ENCODE results near the gene ABLIM3.

The ABLIM3 gene

DNA sequence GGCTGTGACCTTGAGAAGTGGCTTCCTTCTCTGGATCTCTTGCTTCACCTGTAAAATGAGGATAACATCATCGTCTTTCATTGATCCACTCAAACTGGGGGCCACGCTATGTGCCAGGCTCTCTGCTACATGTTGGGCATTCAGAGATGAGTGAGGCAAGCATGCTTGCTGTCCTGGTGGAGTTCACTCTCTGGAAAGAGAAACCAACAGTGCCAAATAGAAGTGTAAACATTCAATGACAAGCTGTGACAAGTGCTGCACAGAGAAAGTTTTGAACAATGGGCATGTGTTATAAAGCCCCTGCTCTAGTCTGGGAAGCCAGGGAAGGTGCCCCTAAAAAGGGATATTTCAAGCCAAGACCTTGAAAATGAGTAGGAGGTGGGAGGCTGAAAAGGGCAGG lies 79.5 kb downstream of the ABLIM3 start:
- DNase-seq: no peak

DNA sequence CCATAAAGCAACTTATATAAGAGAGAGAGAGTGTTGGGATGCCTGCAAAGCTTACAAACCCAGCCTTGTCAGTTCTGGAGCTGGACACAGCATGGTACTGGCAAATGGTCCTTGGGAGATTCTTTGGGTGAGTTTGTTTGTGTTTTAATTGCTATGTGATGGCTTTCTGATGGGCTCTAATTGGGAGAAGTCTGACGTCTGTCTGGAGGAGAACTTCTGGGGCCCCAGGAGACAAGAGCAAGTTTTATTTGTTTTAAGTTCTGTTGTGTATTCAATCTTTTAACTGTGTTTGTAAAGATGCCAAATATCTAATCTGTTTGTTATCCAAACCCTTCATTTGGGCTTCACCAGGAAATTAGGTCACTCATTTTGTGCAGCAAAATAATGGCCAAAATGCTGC lies 80.0 kb downstream of the ABLIM3 start:
- no peak for DNase-seq

DNA sequence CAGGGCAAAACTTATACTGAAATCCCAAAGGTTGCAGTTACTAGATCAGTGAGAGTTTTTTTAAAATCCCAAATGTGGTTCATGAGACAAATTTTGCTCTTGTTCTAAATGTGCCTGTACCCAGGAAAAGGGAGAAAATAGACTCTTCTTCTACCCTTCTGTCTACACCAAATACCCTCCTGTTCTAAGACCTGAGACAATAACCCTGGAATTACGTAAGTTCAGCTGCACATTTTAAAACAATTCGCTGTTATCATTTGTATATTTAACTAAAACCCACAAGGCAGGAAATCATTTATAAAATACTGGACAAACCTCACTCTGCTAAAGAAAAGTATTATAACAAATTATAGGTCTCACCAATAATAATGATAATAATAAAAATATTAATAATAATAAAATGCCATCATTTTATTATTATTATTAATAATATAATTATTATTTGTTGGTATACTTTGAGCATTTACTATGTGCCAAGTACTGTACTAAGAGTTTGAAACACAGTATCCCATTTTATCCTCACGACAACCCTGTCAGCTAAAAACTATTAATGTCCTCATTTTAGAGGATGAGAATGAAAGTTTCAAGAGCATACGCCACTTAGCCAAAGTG lies 80.5 kb downstream of the ABLIM3 start:
- DNase-seq: no peak

DNA sequence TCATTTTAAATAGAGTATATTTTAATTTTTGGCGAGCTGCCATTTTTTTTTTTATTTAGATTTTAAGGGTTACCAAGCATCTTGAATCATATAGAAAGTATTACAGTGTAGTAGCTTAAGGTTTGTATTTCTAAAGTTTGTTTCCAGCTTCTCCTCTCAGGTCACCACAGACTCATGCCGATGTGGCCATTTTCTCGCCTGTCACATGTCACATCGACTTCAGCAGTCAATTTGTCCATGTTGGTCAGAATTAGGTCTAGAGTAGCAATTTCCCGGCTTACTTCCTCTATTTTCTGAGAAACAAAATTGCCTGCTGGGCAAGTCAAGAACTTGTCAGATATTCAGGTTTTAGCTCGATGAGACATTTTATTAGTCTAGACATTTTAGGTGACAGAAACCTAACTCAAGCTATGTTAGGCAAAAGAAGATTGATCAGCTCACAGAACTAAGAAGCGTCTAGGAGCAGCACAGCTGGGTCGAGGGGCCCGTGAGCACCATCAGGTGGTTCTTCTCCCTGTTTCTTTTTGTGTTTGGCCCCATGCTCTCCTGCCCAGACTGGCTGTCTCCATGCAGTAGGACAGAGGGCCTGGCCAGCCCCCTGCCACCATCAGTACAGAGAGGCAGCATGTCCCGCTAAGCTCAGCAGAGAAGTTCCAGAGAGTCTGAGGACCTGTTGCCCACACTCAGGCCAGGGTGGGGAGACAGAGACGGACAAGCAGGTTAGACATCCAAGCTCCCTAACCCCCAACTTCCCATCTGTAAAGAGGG lies 82.0 kb downstream of the ABLIM3 start:
- DNase-seq: no peak

DNA sequence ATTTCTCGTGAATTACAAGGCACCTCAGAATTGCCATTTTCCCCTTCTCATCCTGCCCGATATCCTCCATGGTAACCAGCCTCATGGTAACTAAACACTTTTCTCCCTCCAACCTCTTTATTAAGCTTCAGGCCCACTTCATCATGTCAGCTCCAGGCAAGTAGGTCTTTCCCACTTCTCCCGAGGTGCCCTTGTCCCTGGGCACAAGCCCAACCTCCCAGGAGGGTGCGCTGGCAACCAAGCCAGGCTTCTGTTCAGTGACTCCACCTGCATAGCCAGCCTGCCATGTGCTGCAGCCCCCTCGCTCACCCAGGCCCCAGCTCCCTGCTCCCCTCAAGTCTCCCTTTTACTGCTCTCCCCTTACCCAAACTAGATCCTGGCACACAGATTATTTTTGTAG lies 83.0 kb downstream of the ABLIM3 start:
- no peak for DNase-seq

DNA sequence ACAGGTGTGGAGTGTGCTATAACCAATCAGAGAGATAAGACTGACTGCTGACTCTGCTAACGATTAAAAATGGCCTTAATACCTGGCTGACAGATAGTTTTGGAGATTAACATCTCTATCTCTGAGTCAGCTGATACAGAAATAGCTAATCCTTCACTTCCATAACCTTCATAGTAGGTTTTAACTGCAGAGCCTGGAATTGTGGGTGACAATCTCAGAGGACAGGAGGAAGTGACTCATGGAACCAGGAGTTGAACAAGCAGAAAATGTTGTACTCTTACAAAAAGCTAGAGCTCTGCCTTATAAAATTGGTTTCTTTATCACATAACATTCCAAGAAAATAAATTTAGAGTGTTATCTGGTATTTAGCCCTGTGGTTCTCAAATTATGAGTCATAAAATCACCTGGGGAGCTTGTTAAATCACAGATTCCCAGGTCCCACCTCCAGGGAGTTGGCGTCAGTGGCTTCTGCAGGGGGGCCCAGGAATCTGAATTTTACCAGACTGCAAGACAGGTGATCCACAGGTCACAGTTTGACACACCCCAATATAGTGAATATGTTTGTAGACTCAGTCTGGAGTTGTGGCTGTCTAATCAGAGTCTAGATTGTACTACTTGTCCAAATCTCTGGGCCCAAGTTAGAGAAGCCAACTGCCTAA lies 86.0 kb downstream of the ABLIM3 start:
- no peak for DNase-seq

DNA sequence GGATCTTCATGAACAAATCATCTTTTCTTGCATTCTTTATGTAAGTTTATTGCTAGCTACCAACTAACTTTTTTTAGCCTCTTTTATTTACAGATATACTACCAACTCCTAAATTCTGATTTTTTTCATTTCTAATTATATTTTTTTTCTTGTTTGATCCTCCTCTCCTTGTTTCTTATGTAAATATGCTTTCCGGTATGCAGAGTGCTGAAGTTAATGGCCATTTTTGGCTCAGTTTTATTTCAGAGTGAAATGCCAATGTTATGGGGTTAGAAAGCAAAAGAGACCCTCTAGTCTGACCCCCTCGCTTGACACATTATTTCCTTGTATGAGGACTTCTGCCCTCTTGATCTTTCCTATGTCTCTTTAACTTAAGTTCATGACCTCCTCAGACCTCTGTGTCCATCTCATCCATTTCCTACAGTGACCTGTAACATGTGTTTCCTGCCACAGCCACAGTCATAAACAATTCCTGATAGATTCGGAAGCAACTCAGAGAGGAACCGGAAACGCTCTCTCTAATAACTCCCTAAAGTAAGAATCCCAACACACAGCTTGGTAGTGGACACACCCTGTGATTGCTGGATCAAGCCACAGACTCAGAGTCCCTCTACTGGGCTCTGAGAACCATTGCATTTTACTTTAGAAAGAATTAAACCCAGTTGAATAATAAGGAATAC lies 87.5 kb downstream of the ABLIM3 start:
- peak; percentile 36 to 80 for DNase-seq

DNA sequence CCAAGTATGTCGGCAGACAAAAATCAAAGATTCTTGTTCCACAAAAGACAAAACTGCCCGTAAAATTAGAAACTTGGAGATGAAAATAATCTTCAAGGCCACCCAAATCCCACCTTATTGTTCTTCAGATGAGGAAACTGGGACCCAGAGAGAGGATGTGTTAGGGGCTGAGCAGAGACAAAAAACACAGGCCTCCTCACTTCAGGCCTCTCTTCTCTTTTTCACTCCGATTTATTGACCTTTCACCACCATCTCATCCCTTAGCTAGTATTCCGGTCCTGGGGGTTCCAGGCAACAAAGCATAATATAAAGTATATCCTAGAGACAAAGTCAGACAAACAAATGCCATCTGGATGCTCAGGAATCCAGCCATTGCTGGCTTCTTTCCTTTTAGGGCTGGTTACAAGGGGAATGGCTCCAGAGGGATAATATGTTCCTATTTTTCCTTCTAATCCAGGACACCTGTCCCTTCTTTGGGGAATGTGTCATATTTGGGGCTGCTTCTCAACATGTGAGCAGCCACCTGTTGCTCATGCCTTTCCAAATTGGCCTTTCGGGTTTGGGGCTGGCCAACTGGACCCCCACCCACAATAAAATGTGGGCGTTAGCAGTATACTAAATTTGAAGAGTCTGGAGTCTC lies 88.1 kb downstream of the ABLIM3 start:
- DNase-seq: no peak

DNA sequence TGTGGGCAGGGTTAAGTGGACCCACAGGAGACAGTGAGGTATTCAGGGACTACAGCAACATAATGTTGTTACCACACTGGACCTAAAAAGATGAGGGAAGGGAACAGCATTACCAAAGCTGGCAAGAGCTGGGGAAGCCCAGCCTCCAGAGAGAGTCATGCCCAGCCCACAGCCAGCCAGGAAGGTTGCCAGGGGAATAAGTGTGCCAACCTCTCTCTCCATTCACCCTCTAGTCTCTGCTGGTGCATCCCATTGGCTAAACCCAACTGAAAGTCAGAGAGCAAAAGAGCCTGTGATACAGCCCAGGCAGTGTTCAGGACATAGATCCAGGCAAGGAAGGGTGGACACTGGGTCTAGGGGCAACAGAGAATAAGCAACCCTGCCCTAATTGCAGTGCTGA lies 94.5 kb downstream of the ABLIM3 start:
- DNase-seq: no peak

DNA sequence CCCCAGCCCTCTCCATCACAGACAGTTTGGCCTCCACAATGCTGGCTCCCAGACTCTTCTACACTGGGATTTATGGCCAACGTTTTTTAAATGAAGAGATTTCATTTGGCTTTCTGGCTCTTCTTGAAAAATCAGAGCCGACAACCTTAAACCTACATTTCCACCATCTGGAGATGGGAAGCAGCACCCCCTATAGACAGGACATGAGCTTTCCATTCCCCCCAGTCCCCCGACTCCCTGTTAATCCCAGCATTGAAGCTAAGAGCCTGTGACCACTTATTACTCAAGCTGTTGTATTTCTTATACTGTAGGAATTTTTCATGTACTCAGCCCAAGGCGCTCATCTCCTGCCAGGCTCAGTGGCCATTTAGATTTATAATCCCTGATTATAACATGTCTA lies 96.4 kb downstream of the ABLIM3 start:
- DNase-seq: peak; percentile 33 to 65

DNA sequence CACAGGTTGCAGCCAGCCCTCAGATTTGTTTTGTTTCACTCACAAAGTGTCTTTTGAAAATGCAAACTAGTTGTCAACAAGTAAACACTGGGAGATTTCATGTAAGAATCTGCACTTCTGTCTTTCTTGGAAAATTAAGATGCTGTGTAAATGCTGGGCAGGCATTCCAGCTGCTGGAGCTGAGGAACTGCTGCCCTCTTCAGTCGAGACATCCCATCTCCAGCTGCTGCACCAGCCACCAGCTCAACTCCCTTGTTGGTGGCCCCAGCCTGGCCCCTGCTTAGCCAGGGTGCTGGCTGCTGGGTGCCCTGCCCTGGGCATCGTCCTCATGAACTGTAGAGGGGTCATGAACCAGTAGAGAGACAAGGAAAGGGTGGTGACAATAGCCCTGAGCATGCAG lies 97.2 kb downstream of the ABLIM3 start:
- DNase-seq: no peak

DNA sequence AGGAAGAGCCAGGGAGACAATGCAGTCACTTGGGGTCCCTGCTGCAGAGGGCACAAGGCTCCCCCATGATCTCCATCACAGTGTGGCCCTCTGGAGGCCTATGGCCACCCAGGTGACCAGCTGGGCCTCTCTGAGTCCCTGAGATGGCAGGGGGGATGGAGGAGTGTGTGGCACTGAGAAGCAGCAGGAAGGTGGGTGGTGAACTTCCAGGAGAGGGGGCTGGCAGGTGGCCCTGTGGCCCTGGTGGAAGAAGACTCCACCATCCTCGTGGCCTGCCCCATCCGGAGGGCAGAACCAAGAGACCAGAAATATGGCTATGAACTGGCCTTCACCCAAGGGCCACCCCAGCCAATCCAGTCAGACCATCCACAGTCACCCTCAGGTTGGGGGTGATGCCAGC lies 98.6 kb downstream of the ABLIM3 start:
- DNase-seq: no peak

DNA sequence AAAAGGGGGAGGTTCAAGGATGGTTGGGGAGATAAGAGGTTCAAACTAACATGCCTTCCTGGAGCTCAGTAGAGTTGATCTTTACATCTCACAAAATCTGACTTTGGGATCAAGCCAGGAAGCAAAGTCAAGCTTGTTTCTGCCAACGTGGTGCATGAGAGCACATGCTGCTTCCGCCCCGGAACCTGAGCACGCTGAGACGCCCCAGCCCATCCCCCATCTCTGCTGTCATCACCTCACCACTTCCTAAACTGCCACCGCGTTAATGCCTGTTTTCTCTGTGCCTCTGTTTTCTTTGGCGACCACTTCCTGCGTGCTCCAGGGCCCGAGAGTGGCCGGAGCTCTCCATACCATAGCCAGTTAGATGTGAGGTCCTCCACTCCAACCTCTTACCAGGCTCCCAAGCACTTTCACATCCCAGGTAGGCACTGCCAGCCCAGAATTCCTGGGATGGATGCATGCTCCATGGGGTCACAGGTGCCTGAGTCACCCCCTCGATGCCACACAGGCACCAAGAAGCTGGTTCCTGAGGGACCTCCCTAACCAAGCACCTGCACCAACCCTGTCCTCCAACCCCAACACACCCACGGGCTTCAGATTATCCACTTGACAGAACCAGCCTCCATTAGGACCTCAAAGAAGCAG lies 99.2 kb downstream of the ABLIM3 start:
- DNase-seq: no peak

DNA sequence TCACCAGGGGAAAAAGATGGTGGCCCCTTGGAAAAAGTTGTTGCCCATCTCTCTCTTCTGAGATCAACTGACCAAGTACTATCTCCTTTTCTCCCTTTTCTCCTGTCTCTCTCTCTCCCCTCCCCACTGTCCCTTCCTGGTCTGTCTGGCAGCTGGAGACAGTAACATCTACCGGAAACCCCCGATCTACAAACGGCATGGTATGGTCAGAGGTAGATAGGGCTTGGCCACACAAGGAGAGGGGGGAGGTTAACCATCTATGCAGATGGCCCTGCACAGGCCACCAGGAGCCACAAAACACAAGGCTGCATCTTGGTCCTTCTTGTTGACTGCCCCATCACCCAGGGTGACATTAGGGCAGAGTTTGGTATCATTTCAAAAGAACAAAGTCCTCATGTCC lies 101.0 kb downstream of the ABLIM3 start:
- DNase-seq: no peak

DNA sequence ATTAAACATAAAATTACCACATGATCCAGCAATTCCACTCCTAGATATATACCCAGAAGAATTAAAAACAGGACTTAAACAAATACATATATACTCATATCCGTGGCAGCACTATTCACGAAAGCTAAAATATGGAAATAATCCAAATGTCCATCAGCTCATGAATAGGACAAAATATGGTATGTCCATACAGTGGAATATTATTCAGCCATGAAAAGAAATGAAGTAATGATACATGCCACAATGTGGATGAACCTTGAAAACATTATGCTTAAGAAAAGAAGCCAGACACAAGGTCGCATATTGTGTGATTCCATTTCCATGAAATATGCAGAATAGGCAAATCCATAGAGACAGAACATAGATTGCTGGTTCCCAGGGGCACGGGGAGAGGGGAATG lies 105.6 kb downstream of the ABLIM3 start:
- DNase-seq: no peak

DNA sequence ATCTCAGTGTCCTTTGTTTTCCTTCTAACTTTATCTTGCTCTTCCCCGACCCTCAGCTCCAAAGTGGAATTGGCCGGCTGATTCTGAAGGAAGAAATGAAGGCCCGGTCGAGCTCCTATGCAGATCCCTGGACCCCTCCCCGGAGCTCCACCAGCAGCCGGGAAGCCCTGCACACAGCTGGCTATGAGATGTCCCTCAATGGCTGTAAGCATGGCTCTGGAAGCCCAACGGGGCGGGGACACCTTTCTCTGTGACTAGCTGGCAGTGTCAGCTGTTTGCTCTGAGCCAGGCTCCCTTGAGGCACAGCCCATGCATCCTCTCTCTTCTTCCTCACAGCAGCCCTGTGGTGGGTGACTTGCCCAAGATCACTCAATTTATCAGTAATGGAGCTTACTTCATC lies 106.4 kb downstream of the ABLIM3 start:
- DNase-seq: no peak

DNA sequence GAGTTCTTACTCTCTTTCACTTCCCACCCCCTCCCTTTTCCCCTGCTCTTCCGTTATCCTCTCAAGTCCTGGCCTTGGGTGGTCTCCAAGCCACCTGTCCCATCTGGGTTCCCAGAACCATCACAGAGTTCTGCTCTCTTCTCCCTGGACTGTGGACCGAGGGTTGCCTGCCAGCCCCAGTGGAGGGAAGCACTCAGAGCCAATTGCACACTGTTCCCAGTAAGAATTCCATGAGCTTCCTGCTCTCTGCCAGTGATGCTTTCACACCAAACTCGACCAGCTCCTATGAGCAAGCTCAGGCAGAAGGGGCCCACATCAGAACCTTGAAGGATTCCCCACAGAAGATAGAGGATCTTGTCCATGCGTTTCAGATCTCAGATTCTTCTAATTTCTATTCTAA lies 110.3 kb downstream of the ABLIM3 start:
- no peak for DNase-seq

DNA sequence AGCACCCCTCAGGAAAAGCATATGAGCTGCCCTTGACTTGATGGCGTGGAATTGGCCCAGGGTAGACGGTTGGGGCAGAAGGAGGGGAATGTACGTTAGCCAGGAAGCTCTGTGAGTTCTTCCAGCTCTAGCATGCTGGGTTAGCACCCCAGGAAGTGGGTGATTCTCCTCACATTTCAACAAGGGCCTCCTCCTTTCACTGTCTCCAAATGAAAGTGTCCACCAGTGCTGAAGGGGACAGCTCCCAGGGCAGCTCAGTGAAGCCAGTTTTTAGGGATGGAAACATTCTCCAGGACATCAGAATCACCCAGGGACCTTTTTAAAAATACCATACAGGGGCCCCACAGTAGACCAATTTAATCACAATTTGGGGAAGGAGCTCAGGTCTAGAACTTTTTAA lies 113.2 kb downstream of the ABLIM3 start:
- DNase-seq: no peak

DNA sequence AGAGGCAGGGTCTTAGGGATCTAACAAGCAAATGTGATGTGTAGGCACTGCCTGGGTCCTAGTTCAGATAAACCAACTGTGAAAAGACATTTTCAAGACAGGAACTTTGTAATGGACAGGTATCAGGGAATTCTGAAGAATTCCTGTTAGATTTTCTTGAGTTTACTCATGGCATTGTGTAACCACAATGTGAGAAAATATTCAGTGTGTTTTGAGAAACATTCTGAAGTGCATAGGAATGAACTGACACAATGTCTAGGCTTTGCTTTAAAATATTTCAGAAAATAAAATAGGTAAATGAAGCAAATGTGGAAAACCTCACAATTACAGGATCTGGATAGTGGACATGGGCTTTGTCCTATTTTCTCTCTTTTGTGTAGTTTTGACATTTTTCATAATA lies 115.2 kb downstream of the ABLIM3 start:
- no peak for DNase-seq

DNA sequence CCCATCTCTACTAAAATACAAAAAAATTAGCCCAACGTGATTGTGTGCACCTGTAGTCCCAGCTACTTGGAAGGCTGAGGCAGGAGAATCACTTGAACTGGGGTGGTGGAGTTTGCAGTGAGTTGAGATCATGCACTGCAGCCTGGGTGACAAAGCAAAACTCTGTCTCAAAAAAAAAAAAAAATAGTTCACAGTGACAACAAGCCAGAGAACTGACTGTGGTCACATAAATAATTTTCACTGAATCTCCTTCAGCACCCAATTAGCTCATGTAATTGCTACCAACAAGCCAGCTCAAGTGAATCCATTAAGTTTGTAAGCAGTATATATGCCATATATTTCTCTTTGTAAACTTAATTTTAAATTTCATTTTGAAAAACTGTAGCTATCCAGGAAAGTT lies 115.8 kb downstream of the ABLIM3 start:
- no peak for DNase-seq

DNA sequence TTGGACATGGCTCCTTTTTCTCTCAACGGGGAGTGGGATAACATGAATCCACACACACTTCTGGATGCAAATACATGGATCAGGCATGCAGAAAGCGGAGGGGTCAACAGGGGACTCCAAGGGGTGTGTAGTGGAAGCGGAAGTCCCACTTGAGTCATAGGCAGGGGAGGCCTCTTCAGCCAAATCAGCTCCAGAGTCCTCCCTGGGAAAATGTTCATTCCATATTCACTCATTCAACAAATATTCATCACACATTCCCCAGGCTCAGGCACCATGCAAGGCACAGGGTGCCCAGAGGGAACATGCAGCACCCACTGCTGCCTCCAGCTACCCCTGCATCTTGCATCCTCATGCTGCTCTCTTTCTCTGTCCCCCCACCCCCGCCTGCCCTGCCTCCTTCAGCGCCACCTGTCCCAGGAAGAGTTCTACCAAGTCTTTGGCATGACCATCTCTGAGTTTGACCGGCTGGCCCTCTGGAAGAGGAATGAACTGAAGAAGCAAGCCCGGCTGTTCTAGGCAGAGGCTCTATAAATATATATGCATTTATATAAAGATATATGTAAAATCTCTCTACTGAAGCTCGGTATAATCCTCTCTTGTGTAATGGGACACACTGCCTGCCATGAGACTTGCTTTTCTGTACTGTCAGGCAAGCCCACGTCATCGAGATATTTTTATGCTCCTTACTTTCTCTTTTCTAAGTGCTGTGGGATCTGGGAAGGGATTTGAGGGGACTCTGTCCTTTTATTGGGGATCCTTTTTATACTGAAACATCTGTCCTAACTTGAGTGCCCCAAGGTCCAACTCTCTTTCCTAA lies 116.8 kb downstream of the ABLIM3 start:
- no peak for DNase-seq

DNA sequence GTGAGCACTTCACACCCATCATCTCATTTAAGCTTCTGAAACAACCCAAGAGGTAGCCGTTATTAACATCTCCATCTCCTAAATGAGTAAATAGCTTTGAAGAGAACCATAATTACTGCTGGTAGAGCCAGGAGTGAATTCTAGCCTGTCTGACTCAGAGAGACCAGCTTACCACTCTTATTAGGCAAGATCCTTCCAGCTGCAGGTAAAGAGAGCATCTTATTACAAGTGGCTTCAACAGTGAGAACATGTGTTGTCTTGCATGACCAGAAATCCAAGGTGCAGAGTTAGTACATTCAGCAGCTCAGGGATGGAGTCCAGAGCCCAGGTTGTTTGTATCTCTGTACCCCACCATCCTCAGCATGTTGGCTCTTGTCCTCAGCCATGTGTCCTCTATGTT lies 119.5 kb downstream of the ABLIM3 start:
- no peak for DNase-seq

All from NCI-H524 (cell line).